B cell (primary cell): ENCODE measurements around the gene ADGRV1. TPM values are rescaled to one million over a fixed set of nuclear protein-coding genes. Genes with fewer than 3 reads are reported as not detected.

Experiments used
- ATAC-seq: fragments of 200-7000 bp; cut with Tn5 transposase; one replicate; pipeline ENCODE4 v1.10.0; 2021; ENCODE audit warnings: low read depth, mild to moderate bottlenecking, moderate number of reproducible peaks, moderate library complexity
- CTCF ChIA-PET: fragments of 350-600 bp; sonication (Branson Sonifier 250); formaldehyde crosslinking; loops from one replicate; lab custom pipeline; 2021; ENCODE audit warnings: antibody characterized with exemption, inconsistent platforms; lab: Charles Lee
- POLR2A ChIA-PET: fragments of 350-600 bp; sonication (Branson Sonifier 250); formaldehyde crosslinking; loops from one replicate; lab custom pipeline; 2021; ENCODE audit warnings: antibody characterized with exemption; lab: Charles Lee
- DNase-seq: peaks from one replicate; pipeline ENCODE4 v3.0.0; 2013
- H2AFZ ChIP-seq: 2 replicates; pipeline ENCODE4 v1.6.1; 2012; ENCODE audit warnings: mild to moderate bottlenecking, low read depth, low read length; ENCODE audit not compliant: insufficient read depth, poor library complexity, severe bottlenecking
- H3K27ac ChIP-seq, 2 donors: 1 replicate in 1 of 2; 2 replicates in 1 of 2; pipeline ENCODE4 v1.5.1; 2012 to 2013; ENCODE audit warnings: low read length in 2 of 2, mild to moderate bottlenecking in 2 of 2, moderate library complexity in 1 of 2
- H3K27me3 ChIP-seq, 4 experiments: fragments of 200-600 bp in 1 of 4; sonication (generic) in 1 of 4; replicated peaks in 1 of 4; 1 replicate in 2 of 4; 2 replicates in 2 of 4; pipeline versions ENCODE4 v1.6.1 to v1.7.0; 2013 to 2016; ENCODE audit warnings: low read length in 3 of 4, mild to moderate bottlenecking in 2 of 4, mixed read lengths in 1 of 4, moderate library complexity in 1 of 4; ENCODE audit not compliant: insufficient read depth in 4 of 4, control insufficient read depth in 3 of 4; ENCODE audit errors: control extremely low read depth in 1 of 4
- H3K36me3 ChIP-seq, 2 experiments: replicated peaks in 1 of 2; 1 replicate in 1 of 2; 2 replicates in 1 of 2; pipeline versions ENCODE4 v1.6.1 to v1.7.1; 2013; ENCODE audit warnings: low read length in 1 of 2; ENCODE audit not compliant: insufficient read depth in 2 of 2, control insufficient read depth in 1 of 2; ENCODE audit errors: control extremely low read depth in 1 of 2, extremely low read depth in 1 of 2
- H3K4me1 ChIP-seq, 2 donors: fragments of 200-600 bp in 1 of 2; sonication (generic) in 1 of 2; 1 replicate in 1 of 2; 2 replicates in 1 of 2; pipeline versions ENCODE4 v1.5.1 to v1.6.1; 2013 to 2017; ENCODE audit warnings: low read length in 2 of 2; ENCODE audit not compliant: control insufficient read depth in 2 of 2, insufficient read depth in 2 of 2
- H3K4me2 ChIP-seq: replicated peaks from 2 replicates; pipeline ENCODE3; 2012; ENCODE audit warnings: mild to moderate bottlenecking, low read depth, low read length; ENCODE audit not compliant: poor library complexity, severe bottlenecking
- H3K4me3 ChIP-seq, 5 experiments: fragments of 200-600 bp in 1 of 5; sonication (generic) in 1 of 5; 1 replicate in 3 of 5; 2 replicates in 2 of 5; pipeline versions ENCODE4 v1.5.1 to v1.7.0; 2011 to 2016; ENCODE audit warnings: low read length in 4 of 5, mild to moderate bottlenecking in 4 of 5, low read depth in 2 of 5, control low read depth in 1 of 5, moderate library complexity in 1 of 5; ENCODE audit not compliant: insufficient read depth in 1 of 5; ENCODE audit errors: control extremely low read depth in 1 of 5, extremely low read depth in 1 of 5
- H3K79me2 ChIP-seq: fragments of 200-600 bp; sonication (generic); one replicate; pipeline ENCODE4 v1.6.0; 2016; ENCODE audit warnings: low read length; ENCODE audit not compliant: control insufficient read depth, insufficient read depth
- H3K9ac ChIP-seq: fragments of 200-600 bp; sonication (generic); 2 replicates; pipeline ENCODE4 v1.6.1; 2017; ENCODE audit warnings: mild to moderate bottlenecking, low read length, moderate library complexity
- H3K9me3 ChIP-seq, 3 donors: one replicate each; pipeline versions ENCODE4 v1.6.1 to v1.7.1; 2013; ENCODE audit warnings: low read length in 2 of 3; ENCODE audit not compliant: control insufficient read depth in 2 of 3, insufficient read depth in 1 of 3; ENCODE audit errors: control extremely low read depth in 1 of 3
- H4K20me1 ChIP-seq: 2 replicates; pipeline ENCODE4 v1.6.0; 2012; ENCODE audit warnings: mild to moderate bottlenecking, low read length; ENCODE audit not compliant: insufficient read depth, control insufficient read depth, poor library complexity, severe bottlenecking
- H3K27ac Mint-ChIP-seq: one replicate; pipeline ENCODE4 v1.8.0; 2021; ENCODE audit warnings: mixed read lengths
- H3K27me3 Mint-ChIP-seq: one replicate; pipeline ENCODE4 v1.8.0; 2021; ENCODE audit warnings: mixed read lengths
- H3K4me1 Mint-ChIP-seq: one replicate; pipeline ENCODE4 v1.8.0; 2021; ENCODE audit warnings: mixed read lengths
- H3K4me3 Mint-ChIP-seq: one replicate; pipeline ENCODE4 v1.8.0; 2021; ENCODE audit warnings: mixed read lengths
- H3K9me3 Mint-ChIP-seq: one replicate; pipeline ENCODE4 v1.8.0; 2022; ENCODE audit warnings: mixed read lengths; ENCODE audit not compliant: insufficient read depth
- EZH2 ChIP-seq: IDR thresholded peaks from 2 replicates; pipeline ENCODE4 v1.6.1; 2012; ENCODE audit warnings: borderline replicate concordance, low read depth, mild to moderate bottlenecking, moderate library complexity, low read length; ENCODE audit not compliant: insufficient read depth, poor library complexity, severe bottlenecking
- WGBS: methylation state at CpG from one replicate; pipeline ENCODE4 v1.1.5; 2013; ENCODE audit warnings: missing lambda C conversion rate; ENCODE audit not compliant: insufficient coverage; 5-methylcytosine and 5-hydroxymethylcytosine counted together
- intact Hi-C: fragments of 100-400 bp; cut with micrococcal nuclease; formaldehyde crosslinking; loops from one replicate; pipeline ENCODE4 v1.10.0; 2022
- polyA plus RNA-seq: library from polyadenylated mRNA; depleted of rRNA; stranded (reverse); fragments of >200 nt; gene quantifications from 2 replicates; pipeline ENCODE4 v1.2.3, GENCODE V29; 2012
- total RNA-seq, 2 donors: library from RNA; stranded (reverse); fragments of 120-200 nt in 1 of 2; gene quantifications; 1 replicate in 1 of 2; 2 replicates in 1 of 2; pipeline versions ENCODE4 v1.2.3 to v1.2.4, GENCODE V29; 2013 to 2022
- TF ChIP-seq, protein P1 (sequence below): fragments of 200-600 bp; IDR thresholded peaks from one replicate; pipeline ENCODE4 v1.8.0; 2022; ENCODE audit warnings: antibody characterized with exemption, mild to moderate bottlenecking

The ADGRV1 gene
- total and polyA plus RNA-seq, 2 donors (not counting 1 experiment from before 2014, with no cell fraction given) = 0.07 TPM; not detected in 1

DNA sequence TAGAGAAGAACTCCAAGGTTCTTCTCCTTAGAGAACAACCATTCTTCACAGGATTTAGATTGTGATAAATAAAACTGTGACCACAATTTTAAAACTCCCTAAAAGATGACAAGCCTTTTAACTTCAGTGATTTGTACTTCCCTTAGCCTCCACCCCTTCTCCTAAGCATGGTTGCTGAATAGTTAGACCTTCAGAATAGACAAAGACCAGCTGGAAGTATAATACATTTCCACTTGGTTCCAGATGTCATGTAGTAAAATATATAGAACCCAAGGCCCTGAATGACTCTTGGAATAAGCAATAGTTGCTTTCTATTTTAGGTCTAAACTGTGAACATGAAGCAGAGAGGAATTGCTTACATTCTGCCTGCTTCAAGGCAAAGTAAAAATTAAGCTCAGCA is 615.8 kb downstream of the ADGRV1 start:
- ATAC-seq = no peak
- Histone ChIP-seq H3K27me3 (no peaks in the 10 kb centered on the region), H3K9ac (no peak overlapping the region), H2AFZ (no peak overlapping the region), H3K4me3 (no peak overlapping the region), H4K20me1 (no peaks in the 10 kb centered on the region), H3K36me3 (no peaks in the 10 kb centered on the region), H3K4me2 (no peak overlapping the region), H3K79me2 (no peaks in the 10 kb centered on the region), H3K9me3 (peaks cover 0 to under 1% (median 0%) of the 10 kb centered on the region in 3 donors), H3K27ac (no peak overlapping the region), H3K4me1 (no peaks in the 10 kb centered on the region)
- Mint-ChIP-seq H3K27me3 (peaks cover 8% of the 10 kb centered on the region), H3K27ac (no peak overlapping the region), H3K9me3 (no peaks in the 10 kb centered on the region), H3K4me1 (peaks cover 4% of the 10 kb centered on the region), H3K4me3 (no peak overlapping the region)
- CTCF ChIA-PET = no interaction called here
- no peak for DNase-seq
- intact Hi-C loops = no loop called here
- TF ChIP-seq EZH2 = no peak
- POLR2A ChIA-PET = no interaction called here

GRCh38 chr5:91175708-91176107 is 617.1 kb downstream of the ADGRV1 start:
- Histone ChIP-seq H3K4me1 (no peaks in the 10 kb centered on the region), H2AFZ (no peak overlapping the region), H3K9ac (no peak overlapping the region), H4K20me1 (no peaks in the 10 kb centered on the region), H3K27me3 (no peaks in the 10 kb centered on the region), H3K79me2 (no peaks in the 10 kb centered on the region), H3K27ac (no peak overlapping the region), H3K9me3 (peaks cover 0 to 5% (median 0%) of the 10 kb centered on the region in 3 donors), H3K4me2 (no peak overlapping the region), H3K36me3 (no peaks in the 10 kb centered on the region), H3K4me3 (no peak overlapping the region)
- Mint-ChIP-seq H3K4me3 (no peak overlapping the region), H3K9me3 (no peaks in the 10 kb centered on the region), H3K27ac (no peak overlapping the region), H3K4me1 (peaks cover 4% of the 10 kb centered on the region), H3K27me3 (peaks cover 3% of the 10 kb centered on the region)
- ATAC-seq = no peak
- WGBS = no CpG with 5 or more reads among the region's 3 CpGs
- ChIA-PET POLR2A (no interaction called here), CTCF (no interaction called here)
- no peak for TF ChIP-seq EZH2
- TF ChIP-seq, protein P1, sequence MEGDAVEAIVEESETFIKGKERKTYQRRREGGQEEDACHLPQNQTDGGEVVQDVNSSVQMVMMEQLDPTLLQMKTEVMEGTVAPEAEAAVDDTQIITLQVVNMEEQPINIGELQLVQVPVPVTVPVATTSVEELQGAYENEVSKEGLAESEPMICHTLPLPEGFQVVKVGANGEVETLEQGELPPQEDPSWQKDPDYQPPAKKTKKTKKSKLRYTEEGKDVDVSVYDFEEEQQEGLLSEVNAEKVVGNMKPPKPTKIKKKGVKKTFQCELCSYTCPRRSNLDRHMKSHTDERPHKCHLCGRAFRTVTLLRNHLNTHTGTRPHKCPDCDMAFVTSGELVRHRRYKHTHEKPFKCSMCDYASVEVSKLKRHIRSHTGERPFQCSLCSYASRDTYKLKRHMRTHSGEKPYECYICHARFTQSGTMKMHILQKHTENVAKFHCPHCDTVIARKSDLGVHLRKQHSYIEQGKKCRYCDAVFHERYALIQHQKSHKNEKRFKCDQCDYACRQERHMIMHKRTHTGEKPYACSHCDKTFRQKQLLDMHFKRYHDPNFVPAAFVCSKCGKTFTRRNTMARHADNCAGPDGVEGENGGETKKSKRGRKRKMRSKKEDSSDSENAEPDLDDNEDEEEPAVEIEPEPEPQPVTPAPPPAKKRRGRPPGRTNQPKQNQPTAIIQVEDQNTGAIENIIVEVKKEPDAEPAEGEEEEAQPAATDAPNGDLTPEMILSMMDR = no peak
- no peak for DNase-seq
- intact Hi-C loops = no loop called here
